ENCODE results near the gene CNKSR2.

DNA sequence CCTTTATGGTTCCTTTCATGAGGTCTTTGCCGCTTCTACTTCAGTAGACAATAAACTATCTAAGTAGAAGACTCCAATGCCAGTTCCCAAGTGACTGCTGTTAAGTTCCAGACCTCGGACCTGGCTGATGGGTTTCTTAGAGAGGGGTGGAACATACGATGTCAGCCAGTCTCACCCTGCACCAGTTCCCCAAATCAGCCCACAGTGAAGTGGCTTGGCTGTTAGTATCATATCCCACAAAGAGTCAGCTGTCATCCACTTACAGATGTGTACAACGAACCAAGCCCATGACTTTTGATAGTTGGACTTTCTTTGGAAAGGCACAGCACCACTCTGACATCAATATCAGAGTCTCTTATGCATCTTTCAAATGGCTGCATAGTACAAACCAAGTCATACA, 292.0 kb downstream of the CNKSR2 start:
- TF ChIP-seq, protein P1, sequence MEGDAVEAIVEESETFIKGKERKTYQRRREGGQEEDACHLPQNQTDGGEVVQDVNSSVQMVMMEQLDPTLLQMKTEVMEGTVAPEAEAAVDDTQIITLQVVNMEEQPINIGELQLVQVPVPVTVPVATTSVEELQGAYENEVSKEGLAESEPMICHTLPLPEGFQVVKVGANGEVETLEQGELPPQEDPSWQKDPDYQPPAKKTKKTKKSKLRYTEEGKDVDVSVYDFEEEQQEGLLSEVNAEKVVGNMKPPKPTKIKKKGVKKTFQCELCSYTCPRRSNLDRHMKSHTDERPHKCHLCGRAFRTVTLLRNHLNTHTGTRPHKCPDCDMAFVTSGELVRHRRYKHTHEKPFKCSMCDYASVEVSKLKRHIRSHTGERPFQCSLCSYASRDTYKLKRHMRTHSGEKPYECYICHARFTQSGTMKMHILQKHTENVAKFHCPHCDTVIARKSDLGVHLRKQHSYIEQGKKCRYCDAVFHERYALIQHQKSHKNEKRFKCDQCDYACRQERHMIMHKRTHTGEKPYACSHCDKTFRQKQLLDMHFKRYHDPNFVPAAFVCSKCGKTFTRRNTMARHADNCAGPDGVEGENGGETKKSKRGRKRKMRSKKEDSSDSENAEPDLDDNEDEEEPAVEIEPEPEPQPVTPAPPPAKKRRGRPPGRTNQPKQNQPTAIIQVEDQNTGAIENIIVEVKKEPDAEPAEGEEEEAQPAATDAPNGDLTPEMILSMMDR (IDR thresholded peaks at IDR 0.05) = no peak
- TF ChIP-seq ZFX (IDR thresholded peaks at IDR 0.05; ENCODE audit: borderline replicate concordance) = no peak
